Vagina (tissue), 2 donors: ENCODE measurements around the gene ZNF804A. TPM values are rescaled to one million over a fixed set of nuclear protein-coding genes. Genes with fewer than 3 reads are reported as not detected.

Experiments
- DNase-seq, 2 donors: peaks; one replicate each; pipeline ENCODE4 v3.0.0-alpha.2; 2017; ENCODE audit errors: extremely low spot score in 2 of 2
- H3K27ac ChIP-seq: fragments of 200-600 bp; sonication (generic); one replicate; pipeline ENCODE4 v1.5.1; 2019
- H3K27me3 ChIP-seq: fragments of 200-600 bp; sonication (generic); one replicate; pipeline ENCODE4 v1.5.1; 2019
- H3K36me3 ChIP-seq, 2 donors: fragments of 200-600 bp; sonication (generic); one replicate each; pipeline ENCODE4 v1.5.1; 2017 to 2019
- H3K4me1 ChIP-seq: fragments of 200-600 bp; sonication (generic); one replicate; pipeline ENCODE4 v1.5.1; 2019
- H3K4me3 ChIP-seq, 2 donors: fragments of 200-600 bp; sonication (generic); 1 replicate in 1 of 2; 2 replicates in 1 of 2; pipeline ENCODE4 v1.5.1; 2016 to 2019
- H3K9me3 ChIP-seq: fragments of 200-600 bp; sonication (generic); one replicate; pipeline ENCODE4 v1.5.1; 2019
- CTCF ChIP-seq, 3 experiments: fragments of 450-650 bp in 2 of 3; fragments of 200-600 bp in 1 of 3; sonication (generic) in 1 of 3; IDR thresholded peaks; one replicate each; pipeline ENCODE4 v1.5.1; 2017 to 2019; ENCODE audit warnings: antibody characterized with exemption in 3 of 3, mild to moderate bottlenecking in 2 of 3, moderate library complexity in 2 of 3
- POLR2A ChIP-seq, 2 donors: fragments of 450-650 bp; IDR thresholded peaks; one replicate each; pipeline ENCODE4 v1.6.1; 2017; ENCODE audit warnings: antibody characterized with exemption in 2 of 2, mild to moderate bottlenecking in 2 of 2, moderate library complexity in 2 of 2
- POLR2AphosphoS5 ChIP-seq, 2 donors: sonication (generic); formaldehyde crosslinking; IDR thresholded peaks; one replicate each; pipeline ENCODE4 v1.9.0; 2017; ENCODE audit warnings: antibody characterized with exemption in 2 of 2, mild to moderate bottlenecking in 2 of 2, low read depth in 1 of 2; ENCODE audit not compliant: insufficient read depth in 1 of 2
- intact Hi-C: fragments of 100-400 bp; cut with DNase I; formaldehyde crosslinking; loops from one replicate; pipeline ENCODE4 v1.15.1; 2023
- total RNA-seq: library from RNA; depleted of rRNA; stranded (reverse); fragments of >200 nt; gene quantifications from one replicate; pipeline ENCODE4 v1.2.3, GENCODE V29; 2016

Gene ZNF804A
- total RNA-seq, 1 donor from 2014 or later: 1.2 TPM

- no peak for TF ChIP-seq POLR2A (IDR thresholded peaks at IDR 0.05)
- no peak for TF ChIP-seq POLR2AphosphoS5 (IDR thresholded peaks at IDR 0.05; ENCODE audit: insufficient read depth in 1 of 2, low read depth in 1 of 2)
- TF ChIP-seq CTCF (IDR thresholded peaks at IDR 0.05): no peak
- Histone ChIP-seq H3K4me1 (no peaks in the 10 kb centered on the region), H3K4me3 (no peak overlapping the region), H3K27ac (no peak overlapping the region), H3K9me3 (no peaks in the 10 kb centered on the region), H3K27me3 (no peaks in the 10 kb centered on the region), H3K36me3 (no peaks in the 10 kb centered on the region)
- DNase-seq: no peak
- intact Hi-C loops: no loop called here
These were observed 41.7 kb upstream of the ZNF804A start for GRCh38 chr2:184556639-184557038.

GRCh38 chr2:184558713-184559464 is 39.4 kb upstream of the ZNF804A start:
- H3K9me3 ChIP-seq: no peaks in the 10 kb centered on the region
- no peaks in the 10 kb centered on the region for H3K4me1 ChIP-seq
- H3K36me3 ChIP-seq: no peaks in the 10 kb centered on the region
- DNase-seq: no peak
- no peak overlapping the region for H3K27ac ChIP-seq
- no peak for TF ChIP-seq POLR2AphosphoS5 (IDR thresholded peaks at IDR 0.05; ENCODE audit: insufficient read depth in 1 of 2, low read depth in 1 of 2)
- TF ChIP-seq CTCF (IDR thresholded peaks at IDR 0.05): no peak
- TF ChIP-seq POLR2A (IDR thresholded peaks at IDR 0.05): no peak
- H3K4me3 ChIP-seq: no peak overlapping the region
- H3K27me3 ChIP-seq: no peaks in the 10 kb centered on the region
- intact Hi-C loops: no loop called here

- DNase-seq: no peak
- Histone ChIP-seq H3K9me3 (no peaks in the 10 kb centered on the region), H3K27me3 (no peaks in the 10 kb centered on the region), H3K4me3 (no peak overlapping the region), H3K36me3 (no peaks in the 10 kb centered on the region), H3K27ac (no peak overlapping the region), H3K4me1 (no peaks in the 10 kb centered on the region)
- TF ChIP-seq POLR2A (IDR thresholded peaks at IDR 0.05): no peak
- no peak for TF ChIP-seq CTCF (IDR thresholded peaks at IDR 0.05)
- no peak for TF ChIP-seq POLR2AphosphoS5 (IDR thresholded peaks at IDR 0.05; ENCODE audit: insufficient read depth in 1 of 2, low read depth in 1 of 2)
- intact Hi-C loops: no loop called here
These were observed 37.7 kb upstream of the ZNF804A start for GRCh38 chr2:184560603-184561002.

- H3K36me3 ChIP-seq: no peaks in the 10 kb centered on the region
- no peak overlapping the region for H3K27ac ChIP-seq
- no peak for DNase-seq
- no peaks in the 10 kb centered on the region for H3K27me3 ChIP-seq
- no peaks in the 10 kb centered on the region for H3K9me3 ChIP-seq
- intact Hi-C loops: loop anchor here (1.0 kb wide), 1 partner anchor 48 kb away; no protein-coding TSS in a partner anchor
- no peak overlapping the region for H3K4me3 ChIP-seq
- TF ChIP-seq CTCF (IDR thresholded peaks at IDR 0.05) (no peak), POLR2A (IDR thresholded peaks at IDR 0.05) (no peak), POLR2AphosphoS5 (IDR thresholded peaks at IDR 0.05; ENCODE audit: insufficient read depth in 1 of 2, low read depth in 1 of 2) (no peak)
- no peaks in the 10 kb centered on the region for H3K4me1 ChIP-seq
These were observed 35.8 kb upstream of the ZNF804A start for GRCh38 chr2:184562532-184562931.

GRCh38 chr2:184564092-184564491 is 34.2 kb upstream of the ZNF804A start:
- no peak for DNase-seq
- no peak overlapping the region for H3K4me3 ChIP-seq
- no peaks in the 10 kb centered on the region for H3K36me3 ChIP-seq
- no peak overlapping the region for H3K27ac ChIP-seq
- intact Hi-C loops: no loop called here
- TF ChIP-seq POLR2AphosphoS5 (IDR thresholded peaks at IDR 0.05; ENCODE audit: insufficient read depth in 1 of 2, low read depth in 1 of 2) (no peak), CTCF (IDR thresholded peaks at IDR 0.05) (no peak)
- H3K27me3 ChIP-seq: no peaks in the 10 kb centered on the region
- no peaks in the 10 kb centered on the region for H3K4me1 ChIP-seq
- no peaks in the 10 kb centered on the region for H3K9me3 ChIP-seq
